ENCODE data around the gene CDH23. TPM values are rescaled to one million over a fixed set of nuclear protein-coding genes. Genes with fewer than 3 reads are reported as not detected.

The CDH23 gene
- total RNA-seq, 2 donors from 2014 or later: 1.4 to 1.6 TPM

- H3K36me3 ChIP-seq: no peaks in the 10 kb centered on the region
- H3K9me3 ChIP-seq: no peaks in the 10 kb centered on the region
- no peak for TF ChIP-seq CTCF (IDR thresholded peaks at IDR 0.05)
- no peak overlapping the region for H3K4me3 ChIP-seq
- intact Hi-C loops (cut with DNase I): no loop called here
- peaks cover 12% of the 10 kb centered on the region for H3K4me1 ChIP-seq
- no peak overlapping the region for H3K27ac ChIP-seq
- H3K27me3 ChIP-seq: no peaks in the 10 kb centered on the region
- DNase-seq: no peak
- no peak overlapping the region for H3K9ac ChIP-seq (ENCODE audit: low read depth in 2 of 2, low read length in 2 of 2)
These were observed 364.9 kb downstream of the CDH23 start for GRCh38 chr10:71761541-71762113.

GRCh38 chr10:71762324-71762723 lies 365.6 kb downstream of the CDH23 start:
- Histone ChIP-seq H3K9ac (ENCODE audit: low read depth in 2 of 2, low read length in 2 of 2) (no peak overlapping the region), H3K27ac (no peak overlapping the region), H3K4me3 (no peak overlapping the region), H3K4me1 (peaks cover 19% of the 10 kb centered on the region), H3K9me3 (no peaks in the 10 kb centered on the region), H3K36me3 (no peaks in the 10 kb centered on the region), H3K27me3 (no peaks in the 10 kb centered on the region)
- no peak for DNase-seq
- intact Hi-C loops (cut with DNase I): no loop called here
- no peak for TF ChIP-seq CTCF (IDR thresholded peaks at IDR 0.05)

- intact Hi-C loops (cut with DNase I): no loop called here
- peaks cover 31% of the 10 kb centered on the region for H3K4me1 ChIP-seq
- no peak for TF ChIP-seq CTCF (IDR thresholded peaks at IDR 0.05)
- no peak for DNase-seq
- H3K27ac ChIP-seq: no peak overlapping the region
- no peaks in the 10 kb centered on the region for H3K9me3 ChIP-seq
- H3K4me3 ChIP-seq: no peak overlapping the region
- H3K27me3 ChIP-seq: no peaks in the 10 kb centered on the region
- no peaks in the 10 kb centered on the region for H3K36me3 ChIP-seq
- no peak overlapping the region for H3K9ac ChIP-seq (ENCODE audit: low read depth in 2 of 2, low read length in 2 of 2)
These were observed 366.8 kb downstream of the CDH23 start for GRCh38 chr10:71763352-71764127.

- TF ChIP-seq CTCF (IDR thresholded peaks at IDR 0.05): no peak
- DNase-seq: no peak
- H3K27ac ChIP-seq: no peak overlapping the region
- no peak overlapping the region for H3K4me3 ChIP-seq
- H3K9ac ChIP-seq (ENCODE audit: low read depth in 2 of 2, low read length in 2 of 2): peak overlapping the region in 1 of 2 donors; percentile 59
- intact Hi-C loops (cut with DNase I): no loop called here
- no peaks in the 10 kb centered on the region for H3K9me3 ChIP-seq
- H3K27me3 ChIP-seq: no peaks in the 10 kb centered on the region
- H3K36me3 ChIP-seq: no peaks in the 10 kb centered on the region
- peaks cover 32% of the 10 kb centered on the region for H3K4me1 ChIP-seq
These were observed 368.6 kb downstream of the CDH23 start for GRCh38 chr10:71765176-71765904.

GRCh38 chr10:71765906-71766716 lies 369.4 kb downstream of the CDH23 start:
- Histone ChIP-seq H3K9me3 (no peaks in the 10 kb centered on the region), H3K9ac (ENCODE audit: low read depth in 2 of 2, low read length in 2 of 2) (peak overlapping the region in 1 of 2 donors; percentile 84), H3K27ac (peak overlapping the region; percentile 92), H3K4me3 (no peak overlapping the region), H3K4me1 (peaks cover 30% of the 10 kb centered on the region), H3K36me3 (no peaks in the 10 kb centered on the region), H3K27me3 (no peaks in the 10 kb centered on the region)
- no peak for DNase-seq
- TF ChIP-seq CTCF (IDR thresholded peaks at IDR 0.05): no peak
- intact Hi-C loops (cut with DNase I): no loop called here

Measured in colonic mucosa (tissue), 4 donors.